ENCODE measurements around the gene NPTXR.

DNA sequence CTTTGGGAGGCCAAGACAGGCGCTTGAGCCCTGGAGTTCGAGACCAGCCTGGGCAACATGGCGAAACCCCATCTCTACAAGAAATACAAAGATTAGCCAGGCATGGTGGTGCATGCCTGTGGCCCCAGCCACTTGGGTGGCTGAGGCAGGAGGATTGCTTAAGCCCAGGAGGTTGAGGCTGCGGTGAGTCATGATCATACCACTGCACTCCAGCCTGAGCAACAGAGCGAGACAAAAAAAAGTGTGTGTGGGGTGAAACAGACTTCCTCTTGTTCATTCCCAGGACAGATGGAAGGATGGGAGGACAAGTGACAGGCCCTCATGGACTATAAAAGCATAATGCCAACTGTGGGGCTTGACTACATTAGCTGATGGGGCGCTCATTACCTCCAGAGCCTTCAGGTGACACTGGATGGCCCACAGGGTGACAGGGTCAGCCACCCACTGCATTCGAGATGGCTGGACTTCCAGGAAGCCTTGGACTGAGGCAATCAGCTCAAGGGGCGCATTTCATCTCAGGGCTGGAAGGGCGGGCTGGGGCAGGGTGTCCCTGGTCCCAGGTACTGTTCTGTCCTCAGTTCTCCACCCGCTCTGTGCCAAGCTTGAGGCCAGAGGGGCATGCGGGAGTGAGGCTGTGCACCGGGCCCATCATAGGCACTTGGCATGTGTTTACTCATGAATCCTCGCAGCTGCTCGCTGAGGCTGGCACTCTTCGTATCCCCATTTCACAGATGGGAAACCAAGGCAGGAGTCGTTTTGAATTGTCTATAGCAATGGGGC is 12.5 kb downstream of the NPTXR start:
- TF ChIP-seq, protein P1, sequence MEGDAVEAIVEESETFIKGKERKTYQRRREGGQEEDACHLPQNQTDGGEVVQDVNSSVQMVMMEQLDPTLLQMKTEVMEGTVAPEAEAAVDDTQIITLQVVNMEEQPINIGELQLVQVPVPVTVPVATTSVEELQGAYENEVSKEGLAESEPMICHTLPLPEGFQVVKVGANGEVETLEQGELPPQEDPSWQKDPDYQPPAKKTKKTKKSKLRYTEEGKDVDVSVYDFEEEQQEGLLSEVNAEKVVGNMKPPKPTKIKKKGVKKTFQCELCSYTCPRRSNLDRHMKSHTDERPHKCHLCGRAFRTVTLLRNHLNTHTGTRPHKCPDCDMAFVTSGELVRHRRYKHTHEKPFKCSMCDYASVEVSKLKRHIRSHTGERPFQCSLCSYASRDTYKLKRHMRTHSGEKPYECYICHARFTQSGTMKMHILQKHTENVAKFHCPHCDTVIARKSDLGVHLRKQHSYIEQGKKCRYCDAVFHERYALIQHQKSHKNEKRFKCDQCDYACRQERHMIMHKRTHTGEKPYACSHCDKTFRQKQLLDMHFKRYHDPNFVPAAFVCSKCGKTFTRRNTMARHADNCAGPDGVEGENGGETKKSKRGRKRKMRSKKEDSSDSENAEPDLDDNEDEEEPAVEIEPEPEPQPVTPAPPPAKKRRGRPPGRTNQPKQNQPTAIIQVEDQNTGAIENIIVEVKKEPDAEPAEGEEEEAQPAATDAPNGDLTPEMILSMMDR (IDR thresholded peaks at IDR 0.05): no peak
- TF ChIP-seq TCF7 (CRISPR knock-in tag; IDR thresholded peaks at IDR 0.05; ENCODE audit: low read depth): no peak
- TF ChIP-seq, protein P2, sequence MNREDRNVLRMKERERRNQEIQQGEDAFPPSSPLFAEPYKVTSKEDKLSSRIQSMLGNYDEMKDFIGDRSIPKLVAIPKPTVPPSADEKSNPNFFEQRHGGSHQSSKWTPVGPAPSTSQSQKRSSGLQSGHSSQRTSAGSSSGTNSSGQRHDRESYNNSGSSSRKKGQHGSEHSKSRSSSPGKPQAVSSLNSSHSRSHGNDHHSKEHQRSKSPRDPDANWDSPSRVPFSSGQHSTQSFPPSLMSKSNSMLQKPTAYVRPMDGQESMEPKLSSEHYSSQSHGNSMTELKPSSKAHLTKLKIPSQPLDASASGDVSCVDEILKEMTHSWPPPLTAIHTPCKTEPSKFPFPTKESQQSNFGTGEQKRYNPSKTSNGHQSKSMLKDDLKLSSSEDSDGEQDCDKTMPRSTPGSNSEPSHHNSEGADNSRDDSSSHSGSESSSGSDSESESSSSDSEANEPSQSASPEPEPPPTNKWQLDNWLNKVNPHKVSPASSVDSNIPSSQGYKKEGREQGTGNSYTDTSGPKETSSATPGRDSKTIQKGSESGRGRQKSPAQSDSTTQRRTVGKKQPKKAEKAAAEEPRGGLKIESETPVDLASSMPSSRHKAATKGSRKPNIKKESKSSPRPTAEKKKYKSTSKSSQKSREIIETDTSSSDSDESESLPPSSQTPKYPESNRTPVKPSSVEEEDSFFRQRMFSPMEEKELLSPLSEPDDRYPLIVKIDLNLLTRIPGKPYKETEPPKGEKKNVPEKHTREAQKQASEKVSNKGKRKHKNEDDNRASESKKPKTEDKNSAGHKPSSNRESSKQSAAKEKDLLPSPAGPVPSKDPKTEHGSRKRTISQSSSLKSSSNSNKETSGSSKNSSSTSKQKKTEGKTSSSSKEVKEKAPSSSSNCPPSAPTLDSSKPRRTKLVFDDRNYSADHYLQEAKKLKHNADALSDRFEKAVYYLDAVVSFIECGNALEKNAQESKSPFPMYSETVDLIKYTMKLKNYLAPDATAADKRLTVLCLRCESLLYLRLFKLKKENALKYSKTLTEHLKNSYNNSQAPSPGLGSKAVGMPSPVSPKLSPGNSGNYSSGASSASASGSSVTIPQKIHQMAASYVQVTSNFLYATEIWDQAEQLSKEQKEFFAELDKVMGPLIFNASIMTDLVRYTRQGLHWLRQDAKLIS (CRISPR knock-in tag; IDR thresholded peaks at IDR 0.05; ENCODE audit: borderline replicate concordance): no peak
- TF ChIP-seq, protein P3, sequence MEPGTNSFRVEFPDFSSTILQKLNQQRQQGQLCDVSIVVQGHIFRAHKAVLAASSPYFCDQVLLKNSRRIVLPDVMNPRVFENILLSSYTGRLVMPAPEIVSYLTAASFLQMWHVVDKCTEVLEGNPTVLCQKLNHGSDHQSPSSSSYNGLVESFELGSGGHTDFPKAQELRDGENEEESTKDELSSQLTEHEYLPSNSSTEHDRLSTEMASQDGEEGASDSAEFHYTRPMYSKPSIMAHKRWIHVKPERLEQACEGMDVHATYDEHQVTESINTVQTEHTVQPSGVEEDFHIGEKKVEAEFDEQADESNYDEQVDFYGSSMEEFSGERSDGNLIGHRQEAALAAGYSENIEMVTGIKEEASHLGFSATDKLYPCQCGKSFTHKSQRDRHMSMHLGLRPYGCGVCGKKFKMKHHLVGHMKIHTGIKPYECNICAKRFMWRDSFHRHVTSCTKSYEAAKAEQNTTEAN (CRISPR knock-in tag; IDR thresholded peaks at IDR 0.05): no peak

Data from WTC11 (cell line).